GM12865 (cell line): ENCODE data around the gene C10orf62.
"Not testable (repeated sequence)": the region's sequence is repeated elsewhere in the genome, so short reads cannot be mapped to it uniquely, and the experiment has no call there.

Experiments used
- DNase-seq: peaks from one replicate; pipeline ENCODE4 v3.0.0; 2010; ENCODE audit warnings: low read depth
- H3K4me3 ChIP-seq: 2 replicates; pipeline ENCODE4 v1.5.1; 2011; ENCODE audit warnings: mild to moderate bottlenecking, low read depth, low read length, control low read depth
- CTCF ChIP-seq: IDR thresholded peaks from 2 replicates; pipeline ENCODE4 v1.5.1; 2011; ENCODE audit warnings: low read length, control low read depth, low read depth, inconsistent platforms; ENCODE audit not compliant: insufficient read depth; ENCODE audit errors: missing control alignments

C10orf62 gene

GRCh38 chr10:97547962-97548361, 41.6 kb upstream of the C10orf62 start:
- H3K4me3 ChIP-seq: no peak overlapping the region
- no peak for DNase-seq
- no peak for TF ChIP-seq CTCF

GRCh38 chr10:97548828-97549455, 40.6 kb upstream of the C10orf62 start:
- TF ChIP-seq CTCF: no peak
- no peak for DNase-seq
- H3K4me3 ChIP-seq: no peak overlapping the region

GRCh38 chr10:97549587-97550322, 39.8 kb upstream of the C10orf62 start:
- no peak overlapping the region for H3K4me3 ChIP-seq
- DNase-seq: no peak
- TF ChIP-seq CTCF: no peak

GRCh38 chr10:97550336-97551149, 39.0 kb upstream of the C10orf62 start:
- DNase-seq: no peak
- no peak for TF ChIP-seq CTCF
- H3K4me3 ChIP-seq: no peak overlapping the region

- TF ChIP-seq CTCF: no peak
- no peak overlapping the region for H3K4me3 ChIP-seq
- no peak for DNase-seq
These were observed 38.2 kb upstream of the C10orf62 start for GRCh38 chr10:97551271-97551670.

GRCh38 chr10:97553575-97554031, 35.9 kb upstream of the C10orf62 start:
- no peak overlapping the region for H3K4me3 ChIP-seq
- peak; percentile 81 for DNase-seq
- peak; percentile 86 for TF ChIP-seq CTCF

GRCh38 chr10:97554336-97554735, 35.2 kb upstream of the C10orf62 start:
- H3K4me3 ChIP-seq: not testable (repeated sequence)

GRCh38 chr10:97555541-97555940, 34.0 kb upstream of the C10orf62 start:
- peak overlapping the region; percentile 49; the same call in 1 of the 2 replicates for H3K4me3 ChIP-seq
- DNase-seq: peak; percentile 83

More at GRCh38 chr10:97554336-97554735, 35.2 kb upstream of the C10orf62 start:
- not testable (repeated sequence) for DNase-seq

GRCh38 chr10:97560731-97561381, 28.7 kb upstream of the C10orf62 start:
- peak; percentile 56 for DNase-seq
- H3K4me3 ChIP-seq: peak overlapping the region; percentile 68
